ENCODE data around the gene TM4SF5.

DNA sequence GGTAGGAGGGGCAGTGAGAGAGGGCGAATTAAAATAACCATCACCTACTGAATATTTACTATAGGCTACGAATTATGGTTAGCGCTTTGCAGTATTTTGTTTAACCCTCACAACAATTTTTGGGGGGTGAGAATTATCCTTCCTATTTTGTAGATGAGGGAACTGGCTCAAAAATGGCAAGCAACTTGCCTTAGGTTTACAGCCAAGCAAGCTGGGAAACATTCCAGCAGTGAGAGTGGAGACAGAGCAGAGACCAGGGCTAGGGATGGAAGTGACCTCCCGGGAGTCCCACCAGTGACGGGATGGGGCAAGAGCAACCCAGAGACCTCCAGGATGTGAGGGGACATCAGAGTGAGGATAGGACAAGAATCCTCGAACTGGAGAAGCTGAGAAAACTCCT, 14.8 kb downstream of the TM4SF5 start:
- TF ChIP-seq POLR2AphosphoS5 (IDR thresholded peaks at IDR 0.05; ENCODE audit: borderline replicate concordance, low read depth, low read length), result no peak
- TF ChIP-seq EZH2 (IDR thresholded peaks at IDR 0.05), result no peak
- TF ChIP-seq FOXP2 (optimal IDR thresholded peaks at IDR 0.05; ENCODE audit: control extremely low read depth, extremely low read length, insufficient read depth), result no peak
